HepG2 (cell line): ENCODE measurements around the gene FRMPD2. TPM values are rescaled to one million over a fixed set of nuclear protein-coding genes. Genes with fewer than 3 reads are reported as not detected.

Source experiments
- ATAC-seq: fragments of 200-7000 bp; cut with Tn5 transposase; 3 replicates; pipeline ENCODE4 v1.9.1; 2020; ENCODE audit warnings: mild to moderate bottlenecking, moderate library complexity
- BruUV-seq: library from RNA; stranded (reverse); fragments of 400-500 nt; replicated peaks from 2 replicates; lab custom pipeline; 2021; lab: Mats Ljungman, UMichigan
- CTCF ChIA-PET: fragments of 300-600 bp; formaldehyde crosslinking; extraction: SDS; loops from one replicate; lab custom pipeline; 2021; ENCODE audit warnings: low total read pairs, inconsistent platforms, low intra/inter-chr PET ratio; lab: Yijun Ruan, JAX
- POLR2A ChIA-PET: fragments of 350-600 bp; sonication (Branson Sonifier 250); formaldehyde crosslinking; loops from one replicate; lab custom pipeline; 2020; ENCODE audit warnings: antibody characterized with exemption, inconsistent platforms; lab: Yijun Ruan, JAX
- DNase-seq: peaks from one replicate; pipeline ENCODE4 v3.0.0-alpha.2; 2015; ENCODE audit warnings: low spot score
- FAIRE-seq: peaks from 3 replicates; lab custom pipeline; 2011; peaks lifted over from hg19 to GRCh38; lab: Jason Lieb, UNC
- H2AFZ ChIP-seq: one replicate; pipeline ENCODE4 v1.6.1; 2011; ENCODE audit warnings: low read length, inconsistent platforms
- H3K27ac ChIP-seq: fragments of 300-600 bp; 3 replicates; pipeline ENCODE4 v1.8.0; 2011; ENCODE audit warnings: mixed run types, mild to moderate bottlenecking, mixed read lengths, low read length, inconsistent platforms; ENCODE audit not compliant: insufficient read depth; ENCODE audit errors: extremely low read length
- H3K27me3 ChIP-seq, 2 experiments: fragments of 200-600 bp in 1 of 2; 2 replicates in 1 of 2; 3 replicates in 1 of 2; pipeline versions ENCODE4 v1.6.0 to v1.8.0; 2011; ENCODE audit warnings: low read length in 2 of 2, mild to moderate bottlenecking in 2 of 2, moderate library complexity in 2 of 2, inconsistent platforms in 1 of 2; ENCODE audit not compliant: insufficient read depth in 2 of 2, control insufficient read depth in 1 of 2
- H3K36me3 ChIP-seq, 2 experiments: fragments of 200-600 bp in 1 of 2; replicated peaks in 1 of 2; 2 replicates in 1 of 2; 3 replicates in 1 of 2; pipeline versions ENCODE4 v1.5.1 to v1.8.0; 2011; ENCODE audit warnings: low read length in 2 of 2, inconsistent platforms in 1 of 2; ENCODE audit not compliant: insufficient read depth in 2 of 2, control insufficient read depth in 1 of 2
- H3K4me1 ChIP-seq: 2 replicates; pipeline ENCODE4 v1.5.1; 2012; ENCODE audit warnings: low read length, inconsistent platforms; ENCODE audit not compliant: insufficient read depth
- H3K4me2 ChIP-seq: 2 replicates; pipeline ENCODE4 v1.6.0; 2011; ENCODE audit warnings: low read depth, low read length, inconsistent platforms
- H3K4me3 ChIP-seq, 3 experiments: fragments of 200-600 bp in 1 of 3; sonication (generic), shearing (Covaris generic) in 1 of 3; replicated peaks in 1 of 3; 2 replicates each; pipeline ENCODE4 v1.5.1; 2011 to 2016; ENCODE audit warnings: low read length in 3 of 3, inconsistent platforms in 2 of 3, low read depth in 2 of 3, mild to moderate bottlenecking in 2 of 3, control low read depth in 1 of 3, mixed read lengths in 1 of 3; ENCODE audit not compliant: insufficient read depth in 1 of 3
- H3K79me2 ChIP-seq: one replicate; pipeline ENCODE4 v1.6.1; 2011; ENCODE audit warnings: low read length, inconsistent platforms; ENCODE audit not compliant: insufficient read depth
- H3K9ac ChIP-seq: 2 replicates; pipeline ENCODE4 v1.6.0; 2011; ENCODE audit warnings: mild to moderate bottlenecking, low read depth, low read length, inconsistent platforms; ENCODE audit not compliant: insufficient read depth
- H3K9me3 ChIP-seq: 2 replicates; pipeline ENCODE4 v1.5.1; 2012; ENCODE audit warnings: mild to moderate bottlenecking, low read length
- H4K20me1 ChIP-seq: 2 replicates; pipeline ENCODE4 v1.6.0; 2011; ENCODE audit warnings: inconsistent platforms, mild to moderate bottlenecking, low read length, moderate library complexity; ENCODE audit not compliant: insufficient read depth
- DNMT3B ChIP-seq: conservative IDR thresholded peaks from 2 replicates; pipeline ENCODE4 v1.6.1; 2016; ENCODE audit warnings: missing biosample characterization, control low read depth
- FOXK1 ChIP-seq: sonication (generic); formaldehyde crosslinking; IDR thresholded peaks from 2 replicates; pipeline ENCODE4 v1.4.0; 2020; ENCODE audit warnings: low read depth, missing genetic modification reagents, borderline replicate concordance
- HMG20A ChIP-seq: IDR thresholded peaks from 2 replicates; pipeline ENCODE4 v1.6.1; 2016; ENCODE audit warnings: borderline replicate concordance
- NFYC ChIP-seq: IDR thresholded peaks from 2 replicates; pipeline ENCODE4 v1.6.1; 2016; ENCODE audit warnings: missing genetic modification reagents, missing compliant biosample characterization
- STAT5B ChIP-seq: sonication (generic); formaldehyde crosslinking; IDR thresholded peaks from 2 replicates; pipeline ENCODE4 v1.4.0; 2020; ENCODE audit warnings: missing genetic modification reagents
- TEAD2 ChIP-seq: sonication (generic); formaldehyde crosslinking; IDR thresholded peaks from 2 replicates; pipeline ENCODE4 v1.9.0; 2021; ENCODE audit warnings: missing genetic modification reagents
- TSC22D2 ChIP-seq: sonication (generic); formaldehyde crosslinking; IDR thresholded peaks from 2 replicates; pipeline ENCODE4 v1.5.1; 2020; ENCODE audit warnings: missing genetic modification reagents, mild to moderate bottlenecking, borderline replicate concordance
- YEATS4 ChIP-seq: sonication (generic); formaldehyde crosslinking; IDR thresholded peaks from 2 replicates; pipeline ENCODE4 v1.4.0; 2020; ENCODE audit warnings: missing genetic modification reagents, borderline replicate concordance
- ZBTB8A ChIP-seq: sonication (generic); formaldehyde crosslinking; IDR thresholded peaks from 2 replicates; pipeline ENCODE4 v1.4.0; 2020; ENCODE audit warnings: mild to moderate bottlenecking, low read depth, missing genetic modification reagents, borderline replicate concordance
- ZNF124 ChIP-seq: sonication (generic); formaldehyde crosslinking; IDR thresholded peaks from 2 replicates; pipeline ENCODE4 v1.4.0; 2020; ENCODE audit warnings: missing genetic modification reagents
- ZNF253 ChIP-seq: sonication (generic); formaldehyde crosslinking; IDR thresholded peaks from 2 replicates; pipeline ENCODE4 v1.8.0; 2022; ENCODE audit warnings: mild to moderate bottlenecking, missing genetic modification reagents, borderline replicate concordance
- ZNF335 ChIP-seq: sonication (generic); formaldehyde crosslinking; IDR thresholded peaks from 2 replicates; pipeline ENCODE4 v1.4.0; 2020; ENCODE audit warnings: missing genetic modification reagents
- WGBS: methylation state at CpG from one replicate; pipeline ENCODE4 v1.1.6; 2017; ENCODE audit warnings: low lambda C conversion rate; 5-methylcytosine and 5-hydroxymethylcytosine counted together
- in situ Hi-C: cut with HindIII; loops from 2 replicates; pipeline ENCODE4 v1.10.0; 2017; ENCODE audit warnings: low pct_unique_long_range_greater_than_20kb; ENCODE audit not compliant: extremely low pct_ligation_motif_present
- intact Hi-C: fragments of 100-400 bp; cut with micrococcal nuclease; formaldehyde crosslinking; loops from one replicate; pipeline ENCODE4 v1.10.0; 2022; ENCODE audit not compliant: unreplicated experiment
- polyA plus RNA-seq, 8 experiments: library from polyadenylated mRNA; depleted of rRNA in 3 of 8; stranded (reverse) in 7 of 8; unstranded in 1 of 8; fragments of >200 nt; fragmentation: Illumina TruSeq in 4 of 8; extraction: Trizol in 4 of 8; gene quantifications; 2 replicates each; pipeline versions ENCODE4 v1.2.1 to v1.2.3, GENCODE V29; 2011 to 2016; ENCODE audit warnings: low read depth in 4 of 8, missing spikeins in 1 of 8, mixed read lengths in 1 of 8; ENCODE audit not compliant: insufficient read depth in 1 of 8
- total RNA-seq, 5 experiments: library from RNA; depleted of rRNA; stranded (reverse); fragments of >200 nt; fragmentation: Illumina TruSeq; extraction: Trizol; gene quantifications; 2 replicates each; pipeline ENCODE4 v1.2.3, GENCODE V29; 2016; ENCODE audit warnings: low read depth in 1 of 5
- TF ChIP-seq, protein P1 (sequence below): sonication (generic); formaldehyde crosslinking; IDR thresholded peaks from 2 replicates; pipeline ENCODE4 v1.8.1; 2023; ENCODE audit warnings: mild to moderate bottlenecking, moderate library complexity, missing genetic modification reagents
- TF ChIP-seq, protein P2 (sequence below): fragments of 450-650 bp; IDR thresholded peaks from 2 replicates; pipeline ENCODE4 v1.6.1; 2017
- TF ChIP-seq, protein P3 (sequence below): sonication (generic); formaldehyde crosslinking; IDR thresholded peaks from 2 replicates; pipeline ENCODE4 v1.4.0; 2020; ENCODE audit warnings: missing genetic modification reagents

FRMPD2 gene
- total and polyA plus RNA-seq, 2 of the 13 experiments (the other 11 are each of a cell fraction or from before 2014, with no cell fraction given): 0.45 to 1.3 TPM

DNA sequence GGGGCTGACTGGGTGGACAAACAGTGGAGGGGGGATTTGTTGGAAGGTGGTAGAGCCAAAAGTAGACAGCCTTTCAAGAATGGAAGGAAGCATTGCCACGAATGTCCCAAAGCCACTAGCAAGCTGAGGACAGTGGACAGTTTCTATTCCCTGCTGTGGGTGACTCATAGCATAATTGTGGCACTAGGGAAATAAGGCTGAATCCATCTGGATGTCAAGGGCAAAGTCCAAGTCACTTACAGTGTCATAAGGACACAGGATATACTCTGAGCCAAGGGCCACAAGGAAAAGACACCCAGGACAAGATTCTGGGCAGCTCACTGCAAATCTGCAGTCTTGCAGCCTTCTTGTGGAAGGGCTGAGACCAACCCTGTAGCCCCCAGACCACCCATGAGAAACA is 79.7 kb downstream of the FRMPD2 start (continued):
- TF ChIP-seq ZBTB8A (no peak), FOXK1 (no peak), ZNF253 (CRISPR knock-in tag) (no peak), HMG20A (CRISPR knock-in tag) (peak; percentile 20; the same call in 1 of the 2 replicates)
- TF ChIP-seq, all 625 proteins: peak for 4

DNA sequence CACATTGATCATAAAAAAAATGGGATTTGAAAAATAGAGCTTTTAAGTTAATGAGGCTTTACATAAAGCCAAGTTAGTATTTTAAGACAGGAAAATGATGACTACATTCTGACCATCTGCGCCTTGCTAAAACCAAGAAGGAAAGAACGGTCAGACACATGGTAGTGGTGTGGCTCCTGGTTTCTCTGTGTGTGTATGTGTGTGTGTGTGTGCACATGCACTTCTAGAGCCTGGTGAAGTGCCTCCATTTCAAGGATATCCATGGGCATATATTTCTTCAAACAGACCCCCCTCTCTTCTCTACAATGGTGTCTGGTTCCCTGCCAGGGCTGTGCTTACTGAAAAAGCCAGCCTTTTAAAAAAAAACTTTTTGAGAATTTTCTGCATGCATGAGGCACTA is 80.9 kb downstream of the FRMPD2 start:
- no TSS peak for BruUV-seq
- in situ Hi-C loops (no loop called here), intact Hi-C loops (no loop called here)
- no peak for TF ChIP-seq ZNF124 (CRISPR knock-in tag)
- TF ChIP-seq, protein P1, sequence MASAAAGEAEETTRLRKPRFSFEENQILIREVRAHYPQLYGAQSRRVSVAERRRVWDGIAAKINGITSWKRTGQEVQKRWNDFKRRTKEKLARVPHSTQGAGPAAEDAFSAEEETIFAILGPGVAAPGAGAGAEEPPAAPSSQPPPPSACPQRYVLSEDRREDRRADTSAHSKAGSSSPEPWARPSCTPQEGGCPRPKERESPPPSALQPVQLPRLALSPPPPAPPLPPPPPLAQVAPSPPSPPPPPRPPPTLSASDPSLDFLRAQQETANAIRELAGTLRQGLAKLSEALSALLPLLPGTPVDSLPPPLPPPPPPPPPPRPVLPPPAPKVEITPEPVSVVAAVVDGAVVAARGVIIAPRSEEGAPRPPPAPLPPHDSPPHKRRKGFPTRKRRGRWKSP (CRISPR knock-in tag): no peak
- TF ChIP-seq TSC22D2: no peak
- TF ChIP-seq, protein P2, sequence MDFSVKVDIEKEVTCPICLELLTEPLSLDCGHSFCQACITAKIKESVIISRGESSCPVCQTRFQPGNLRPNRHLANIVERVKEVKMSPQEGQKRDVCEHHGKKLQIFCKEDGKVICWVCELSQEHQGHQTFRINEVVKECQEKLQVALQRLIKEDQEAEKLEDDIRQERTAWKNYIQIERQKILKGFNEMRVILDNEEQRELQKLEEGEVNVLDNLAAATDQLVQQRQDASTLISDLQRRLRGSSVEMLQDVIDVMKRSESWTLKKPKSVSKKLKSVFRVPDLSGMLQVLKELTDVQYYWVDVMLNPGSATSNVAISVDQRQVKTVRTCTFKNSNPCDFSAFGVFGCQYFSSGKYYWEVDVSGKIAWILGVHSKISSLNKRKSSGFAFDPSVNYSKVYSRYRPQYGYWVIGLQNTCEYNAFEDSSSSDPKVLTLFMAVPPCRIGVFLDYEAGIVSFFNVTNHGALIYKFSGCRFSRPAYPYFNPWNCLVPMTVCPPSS: no peak
- TF ChIP-seq, protein P3, sequence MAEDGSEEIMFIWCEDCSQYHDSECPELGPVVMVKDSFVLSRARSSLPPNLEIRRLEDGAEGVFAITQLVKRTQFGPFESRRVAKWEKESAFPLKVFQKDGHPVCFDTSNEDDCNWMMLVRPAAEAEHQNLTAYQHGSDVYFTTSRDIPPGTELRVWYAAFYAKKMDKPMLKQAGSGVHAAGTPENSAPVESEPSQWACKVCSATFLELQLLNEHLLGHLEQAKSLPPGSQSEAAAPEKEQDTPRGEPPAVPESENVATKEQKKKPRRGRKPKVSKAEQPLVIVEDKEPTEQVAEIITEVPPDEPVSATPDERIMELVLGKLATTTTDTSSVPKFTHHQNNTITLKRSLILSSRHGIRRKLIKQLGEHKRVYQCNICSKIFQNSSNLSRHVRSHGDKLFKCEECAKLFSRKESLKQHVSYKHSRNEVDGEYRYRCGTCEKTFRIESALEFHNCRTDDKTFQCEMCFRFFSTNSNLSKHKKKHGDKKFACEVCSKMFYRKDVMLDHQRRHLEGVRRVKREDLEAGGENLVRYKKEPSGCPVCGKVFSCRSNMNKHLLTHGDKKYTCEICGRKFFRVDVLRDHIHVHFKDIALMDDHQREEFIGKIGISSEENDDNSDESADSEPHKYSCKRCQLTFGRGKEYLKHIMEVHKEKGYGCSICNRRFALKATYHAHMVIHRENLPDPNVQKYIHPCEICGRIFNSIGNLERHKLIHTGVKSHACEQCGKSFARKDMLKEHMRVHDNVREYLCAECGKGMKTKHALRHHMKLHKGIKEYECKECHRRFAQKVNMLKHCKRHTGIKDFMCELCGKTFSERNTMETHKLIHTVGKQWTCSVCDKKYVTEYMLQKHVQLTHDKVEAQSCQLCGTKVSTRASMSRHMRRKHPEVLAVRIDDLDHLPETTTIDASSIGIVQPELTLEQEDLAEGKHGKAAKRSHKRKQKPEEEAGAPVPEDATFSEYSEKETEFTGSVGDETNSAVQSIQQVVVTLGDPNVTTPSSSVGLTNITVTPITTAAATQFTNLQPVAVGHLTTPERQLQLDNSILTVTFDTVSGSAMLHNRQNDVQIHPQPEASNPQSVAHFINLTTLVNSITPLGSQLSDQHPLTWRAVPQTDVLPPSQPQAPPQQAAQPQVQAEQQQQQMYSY: no peak
- TF ChIP-seq NFYC (CRISPR knock-in tag): no peak
- no peak for TF ChIP-seq YEATS4 (CRISPR knock-in tag)
- TF ChIP-seq TEAD2 (CRISPR knock-in tag): no peak
- no peak for TF ChIP-seq STAT5B (CRISPR knock-in tag)
- TF ChIP-seq DNMT3B (CRISPR knock-in tag): no peak
- TF ChIP-seq ZNF335: no peak
- WGBS: 88% methylated on average over 2 of the region's 2 CpGs
- no peak overlapping the region for H3K27ac ChIP-seq
- DNase-seq: no peak
- no peak overlapping the region for H3K9ac ChIP-seq
- CTCF ChIA-PET: no interaction called here
- peaks cover 29% of the 10 kb centered on the region for H3K4me1 ChIP-seq
- no peaks in the 10 kb centered on the region for H3K36me3 ChIP-seq
- FAIRE-seq: no peak
- no peaks in the 10 kb centered on the region for H4K20me1 ChIP-seq
- no peak overlapping the region for H3K4me3 ChIP-seq
- no peaks in the 10 kb centered on the region for H3K27me3 ChIP-seq
- H2AFZ ChIP-seq: no peak overlapping the region
- no peak overlapping the region for H3K4me2 ChIP-seq
- H3K79me2 ChIP-seq: no peaks in the 10 kb centered on the region
- ATAC-seq: no peak
- H3K9me3 ChIP-seq: no peaks in the 10 kb centered on the region
- POLR2A ChIA-PET: no interaction called here
